Measurements from ENCODE around the gene BBOF1.

Gene BBOF1

GRCh38 chr14:74018586-74019407, at the start of gene BBOF1, which contains the start of gene ENTPD5:
BBOF1 (plus strand) TSS chr14:74019349; CDS start chr14:74019479, 130 bp downstream.
ENTPD5 (minus strand) TSS chr14:74019288; CDS start chr14:73988102, 31,186 bp downstream.
- Histone ChIP-seq H3K4me2 (ENCODE audit: insufficient read depth, low read length) (peak within 1 kb of the TSS; percentile 96), H3K9me3 (ENCODE audit: insufficient read depth, low read length, severe bottlenecking) (no peaks in the 10 kb centered on the region), H3K9ac (ENCODE audit: low read depth, low read length) (peak within 1 kb of the TSS; percentile 94), H3K79me2 (ENCODE audit: insufficient read depth, low read length) (peaks cover 7% of the 10 kb centered on the region), H3K4me3 (ENCODE audit: low read depth in 1 of 2, low read length in 2 of 2) (peak within 1 kb of the TSS; percentile 93 to 99), H4K20me1 (ENCODE audit: insufficient read depth, low read length) (no peaks in the 10 kb centered on the region), H2AFZ (ENCODE audit: low read depth, low read length) (peak within 1 kb of the TSS; percentile 100), H3K27me3 (ENCODE audit: insufficient read depth, low read length, poor library complexity) (no peaks in the 10 kb centered on the region), H3K27ac (ENCODE audit: low read length) (peak within 1 kb of the TSS; percentile 88), H3K36me3 (ENCODE audit: insufficient read depth, low read length) (peaks cover 6% of the 10 kb centered on the region), H3K4me1 (ENCODE audit: insufficient read depth, low read length) (peaks cover 20% of the 10 kb centered on the region)
- peak; percentile 2 for TF ChIP-seq CTCF (IDR thresholded peaks at IDR 0.05; ENCODE audit: borderline replicate concordance, extremely low read depth, low read length, poor library complexity, severe bottlenecking)
- no peak for TF ChIP-seq EZH2 (IDR thresholded peaks at IDR 0.05; ENCODE audit: borderline replicate concordance, low read depth, low read length, severe bottlenecking)
- DNase-seq (peak; percentile 82), ATAC-seq (ENCODE audit: insufficient read depth, low read depth) (peak; percentile 89)

- Histone ChIP-seq H3K36me3 (ENCODE audit: insufficient read depth, low read length) (peaks cover 49% of the 10 kb centered on the region), H3K79me2 (ENCODE audit: insufficient read depth, low read length) (no peaks in the 10 kb centered on the region), H4K20me1 (ENCODE audit: insufficient read depth, low read length) (no peaks in the 10 kb centered on the region), H3K27ac (ENCODE audit: low read length) (no peak overlapping the region), H3K9ac (ENCODE audit: low read depth, low read length) (no peak overlapping the region), H3K4me2 (ENCODE audit: insufficient read depth, low read length) (no peak overlapping the region), H3K4me1 (ENCODE audit: insufficient read depth, low read length) (no peaks in the 10 kb centered on the region), H3K27me3 (ENCODE audit: insufficient read depth, low read length, poor library complexity) (no peaks in the 10 kb centered on the region), H3K9me3 (ENCODE audit: insufficient read depth, low read length, severe bottlenecking) (no peaks in the 10 kb centered on the region), H3K4me3 (ENCODE audit: low read depth in 1 of 2, low read length in 2 of 2) (no peak overlapping the region), H2AFZ (ENCODE audit: low read depth, low read length) (no peak overlapping the region)
- DNase-seq (no peak), ATAC-seq (ENCODE audit: insufficient read depth, low read depth) (no peak)
- TF ChIP-seq EZH2 (IDR thresholded peaks at IDR 0.05; ENCODE audit: borderline replicate concordance, low read depth, low read length, severe bottlenecking), result no peak
- TF ChIP-seq CTCF (IDR thresholded peaks at IDR 0.05; ENCODE audit: borderline replicate concordance, extremely low read depth, low read length, poor library complexity, severe bottlenecking), result no peak
Measured at GRCh38 chr14:73973497-73973896, 45.7 kb upstream of the BBOF1 start.

GRCh38 chr14:73976125-73976524, 43.0 kb upstream of the BBOF1 start:
- Histone ChIP-seq H3K4me3 (ENCODE audit: low read depth in 1 of 2, low read length in 2 of 2) (no peak overlapping the region), H2AFZ (ENCODE audit: low read depth, low read length) (no peak overlapping the region), H3K36me3 (ENCODE audit: insufficient read depth, low read length) (peaks cover 37% of the 10 kb centered on the region), H3K9me3 (ENCODE audit: insufficient read depth, low read length, severe bottlenecking) (no peaks in the 10 kb centered on the region), H3K9ac (ENCODE audit: low read depth, low read length) (no peak overlapping the region), H3K4me1 (ENCODE audit: insufficient read depth, low read length) (no peaks in the 10 kb centered on the region), H3K79me2 (ENCODE audit: insufficient read depth, low read length) (no peaks in the 10 kb centered on the region), H3K27ac (ENCODE audit: low read length) (no peak overlapping the region), H3K4me2 (ENCODE audit: insufficient read depth, low read length) (no peak overlapping the region), H4K20me1 (ENCODE audit: insufficient read depth, low read length) (no peaks in the 10 kb centered on the region), H3K27me3 (ENCODE audit: insufficient read depth, low read length, poor library complexity) (no peaks in the 10 kb centered on the region)
- no peak for DNase-seq
- TF ChIP-seq CTCF (IDR thresholded peaks at IDR 0.05; ENCODE audit: borderline replicate concordance, extremely low read depth, low read length, poor library complexity, severe bottlenecking) (no peak), EZH2 (IDR thresholded peaks at IDR 0.05; ENCODE audit: borderline replicate concordance, low read depth, low read length, severe bottlenecking) (no peak)
- no peak for ATAC-seq (ENCODE audit: insufficient read depth, low read depth)
